Endodermal cell (in vitro differentiated cells): Measurements from ENCODE around the gene CSTB. TPM values are rescaled to one million over a fixed set of nuclear protein-coding genes. Genes with fewer than 3 reads are reported as not detected.

Experiments
- DNase-seq: peaks from one replicate; pipeline ENCODE4 v3.0.0-alpha.2; 2017
- H3K27ac ChIP-seq: 2 replicates; pipeline ENCODE4 v1.5.1; 2013; ENCODE audit warnings: mild to moderate bottlenecking, low read depth, low read length, moderate library complexity
- H3K27me3 ChIP-seq: 2 replicates; pipeline ENCODE4 v1.6.1; 2013; ENCODE audit warnings: mild to moderate bottlenecking, low read length, moderate library complexity; ENCODE audit not compliant: insufficient read depth, control insufficient read depth, poor library complexity, severe bottlenecking
- H3K36me3 ChIP-seq: 2 replicates; pipeline ENCODE4 v1.7.0; 2013; ENCODE audit warnings: mild to moderate bottlenecking, low read length, moderate library complexity; ENCODE audit not compliant: control insufficient read depth, insufficient read depth
- H3K4me1 ChIP-seq: one replicate; pipeline ENCODE4 v1.7.0; 2013; ENCODE audit warnings: low read length; ENCODE audit not compliant: control insufficient read depth, insufficient read depth
- H3K4me3 ChIP-seq: 2 replicates; pipeline ENCODE4 v1.5.1; 2013; ENCODE audit warnings: mild to moderate bottlenecking, low read length, moderate library complexity
- H3K9ac ChIP-seq: 2 replicates; pipeline ENCODE4 v1.6.1; 2013; ENCODE audit warnings: mild to moderate bottlenecking, low read length, moderate library complexity; ENCODE audit not compliant: poor library complexity, severe bottlenecking; ENCODE audit errors: extremely low read depth
- H3K9me3 ChIP-seq: 2 replicates; pipeline ENCODE4 v1.6.1; 2013; ENCODE audit warnings: mild to moderate bottlenecking, low read length, moderate library complexity; ENCODE audit not compliant: control insufficient read depth
- H3K27ac Mint-ChIP-seq: 2 replicates; pipeline ENCODE4 v1.8.0; 2020; ENCODE audit warnings: mixed read lengths
- H3K27me3 Mint-ChIP-seq: 2 replicates; pipeline ENCODE4 v1.8.0; 2021; ENCODE audit warnings: mild to moderate bottlenecking, mixed read lengths; ENCODE audit not compliant: insufficient read depth
- H3K36me3 Mint-ChIP-seq: 2 replicates; pipeline ENCODE4 v1.8.0; 2020; ENCODE audit warnings: low read depth, mixed read lengths
- H3K4me1 Mint-ChIP-seq: 2 replicates; pipeline ENCODE4 v1.8.0; 2020; ENCODE audit warnings: mixed read lengths
- H3K4me3 Mint-ChIP-seq: 2 replicates; pipeline ENCODE4 v1.8.0; 2020; ENCODE audit warnings: mild to moderate bottlenecking, moderate library complexity, mixed read lengths
- H3K9me3 Mint-ChIP-seq: 2 replicates; pipeline ENCODE4 v1.8.0; 2020; ENCODE audit warnings: mild to moderate bottlenecking, mixed read lengths
- WGBS, 2 experiments: methylation state at CpG; one replicate each; pipeline versions ENCODE4 v1.1.5 to v1.1.7; 2013; ENCODE audit warnings: missing lambda C conversion rate in 2 of 2, mixed read lengths in 1 of 2; ENCODE audit not compliant: insufficient coverage in 1 of 2, insufficient read length in 1 of 2; 5-methylcytosine and 5-hydroxymethylcytosine counted together
- total RNA-seq, 2 donors: library from RNA; stranded (reverse); fragmentation: NEBNext Ultra II Directional in 1 of 2; extraction: Animal tissue kit (Norgen Biotek cat#: 25700) in 1 of 2; gene quantifications; 2 replicates in 1 of 2; 3 replicates in 1 of 2; pipeline ENCODE4 v1.2.1, GENCODE V29; 2021
- TF ChIP-seq, protein P1 (sequence below): fragments of 200-600 bp; sonication (generic); conservative IDR thresholded peaks from 2 replicates; pipeline ENCODE4 v1.5.0; 2021; ENCODE audit warnings: antibody characterized with exemption, mild to moderate bottlenecking

CSTB gene
- total RNA-seq, 2 donors from 2014 or later: 50.0 to 54.5 TPM

DNA sequence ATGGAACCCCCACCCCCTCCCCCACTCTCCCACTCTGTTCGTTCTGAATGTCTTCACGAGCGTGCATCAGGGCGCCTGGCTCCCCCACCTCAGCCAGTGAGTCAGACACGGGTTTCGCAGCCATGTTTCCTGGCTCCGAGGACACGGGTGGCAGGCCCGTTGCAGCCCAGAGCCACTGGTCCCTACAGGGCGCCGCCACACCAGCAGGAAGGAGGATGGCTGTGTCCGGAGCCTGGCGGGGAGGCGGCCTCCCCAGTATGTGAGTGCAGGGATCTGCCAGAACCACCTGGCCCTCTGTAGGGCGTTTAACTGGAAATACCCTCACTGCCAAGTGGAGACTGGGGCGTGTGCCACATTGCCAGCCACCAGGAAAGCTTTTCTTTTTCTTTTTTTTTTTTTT is 18.5 kb downstream of the CSTB start:
- no peaks in the 10 kb centered on the region for H3K27me3 Mint-ChIP-seq
- Histone ChIP-seq H3K4me3 (no peak overlapping the region), H3K27me3 (no peaks in the 10 kb centered on the region), H3K9me3 (no peaks in the 10 kb centered on the region), H3K27ac (no peak overlapping the region), H3K4me1 (no peaks in the 10 kb centered on the region), H3K9ac (no peak overlapping the region), H3K36me3 (peaks cover 21% of the 10 kb centered on the region)
- 94 to 98% methylated on average over 9 to 16 of the region's 16 CpGs for WGBS, 2 experiments
- H3K36me3 Mint-ChIP-seq: peaks cover 44% of the 10 kb centered on the region
- H3K4me1 Mint-ChIP-seq: no peaks in the 10 kb centered on the region
- H3K27ac Mint-ChIP-seq: no peak overlapping the region
- no peaks in the 10 kb centered on the region for H3K9me3 Mint-ChIP-seq
- no peak for DNase-seq
- TF ChIP-seq, protein P1, sequence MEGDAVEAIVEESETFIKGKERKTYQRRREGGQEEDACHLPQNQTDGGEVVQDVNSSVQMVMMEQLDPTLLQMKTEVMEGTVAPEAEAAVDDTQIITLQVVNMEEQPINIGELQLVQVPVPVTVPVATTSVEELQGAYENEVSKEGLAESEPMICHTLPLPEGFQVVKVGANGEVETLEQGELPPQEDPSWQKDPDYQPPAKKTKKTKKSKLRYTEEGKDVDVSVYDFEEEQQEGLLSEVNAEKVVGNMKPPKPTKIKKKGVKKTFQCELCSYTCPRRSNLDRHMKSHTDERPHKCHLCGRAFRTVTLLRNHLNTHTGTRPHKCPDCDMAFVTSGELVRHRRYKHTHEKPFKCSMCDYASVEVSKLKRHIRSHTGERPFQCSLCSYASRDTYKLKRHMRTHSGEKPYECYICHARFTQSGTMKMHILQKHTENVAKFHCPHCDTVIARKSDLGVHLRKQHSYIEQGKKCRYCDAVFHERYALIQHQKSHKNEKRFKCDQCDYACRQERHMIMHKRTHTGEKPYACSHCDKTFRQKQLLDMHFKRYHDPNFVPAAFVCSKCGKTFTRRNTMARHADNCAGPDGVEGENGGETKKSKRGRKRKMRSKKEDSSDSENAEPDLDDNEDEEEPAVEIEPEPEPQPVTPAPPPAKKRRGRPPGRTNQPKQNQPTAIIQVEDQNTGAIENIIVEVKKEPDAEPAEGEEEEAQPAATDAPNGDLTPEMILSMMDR: no peak
- H3K4me3 Mint-ChIP-seq: no peak overlapping the region

DNA sequence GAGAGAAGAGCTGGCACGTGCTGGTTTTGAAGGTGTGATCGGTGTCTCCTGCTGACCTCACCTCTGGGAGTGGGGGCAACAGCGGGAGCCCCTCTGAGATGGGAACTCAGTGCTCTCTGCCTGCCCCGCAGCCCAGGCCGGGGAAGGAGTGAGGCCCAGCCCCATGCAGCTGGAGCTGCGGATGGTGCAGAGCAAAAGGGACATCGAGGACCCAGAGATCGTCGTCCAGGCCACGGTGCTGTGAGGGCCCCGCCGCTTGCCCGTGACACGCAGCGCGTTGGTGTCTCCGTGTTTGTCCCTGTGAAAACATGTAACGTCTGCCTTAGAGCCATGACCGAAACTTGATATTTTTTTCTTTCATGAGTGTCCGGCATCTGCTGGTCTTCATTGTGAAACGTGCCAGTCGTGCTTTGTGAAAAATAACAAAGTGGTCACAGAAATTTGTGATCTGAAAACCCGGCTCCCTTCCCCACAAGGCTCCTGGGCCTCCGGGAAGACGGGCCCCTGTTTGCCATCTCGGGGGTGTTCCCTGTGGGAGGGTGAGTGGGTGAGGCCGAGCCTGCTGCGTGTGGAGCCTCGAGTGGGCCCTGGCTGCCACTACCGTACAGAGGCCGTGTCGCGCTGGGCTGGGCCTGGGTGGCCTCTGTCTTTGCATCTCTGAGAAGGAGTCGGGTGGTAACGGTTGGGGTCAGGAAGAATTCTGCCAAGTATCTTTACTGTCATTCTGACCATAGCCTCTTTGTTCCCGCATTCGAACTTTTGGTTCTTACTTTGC is 20.1 kb downstream of the CSTB start:
- no peaks in the 10 kb centered on the region for H3K9me3 ChIP-seq
- H3K9me3 Mint-ChIP-seq: no peaks in the 10 kb centered on the region
- H3K27ac ChIP-seq: no peak overlapping the region
- H3K36me3 ChIP-seq: peaks cover 23% of the 10 kb centered on the region
- no peaks in the 10 kb centered on the region for H3K4me1 ChIP-seq
- TF ChIP-seq, protein P1: no peak
- no peaks in the 10 kb centered on the region for H3K27me3 ChIP-seq
- no peak overlapping the region for H3K9ac ChIP-seq
- no peaks in the 10 kb centered on the region for H3K4me1 Mint-ChIP-seq
- no peak for DNase-seq
- H3K27ac Mint-ChIP-seq: no peak overlapping the region
- H3K27me3 Mint-ChIP-seq: no peaks in the 10 kb centered on the region
- 95 to 96% methylated on average over 29 to 37 of the region's 37 CpGs for WGBS, 2 experiments
- H3K4me3 ChIP-seq: no peak overlapping the region
- no peak overlapping the region for H3K4me3 Mint-ChIP-seq
- peaks cover 50% of the 10 kb centered on the region for H3K36me3 Mint-ChIP-seq

DNA sequence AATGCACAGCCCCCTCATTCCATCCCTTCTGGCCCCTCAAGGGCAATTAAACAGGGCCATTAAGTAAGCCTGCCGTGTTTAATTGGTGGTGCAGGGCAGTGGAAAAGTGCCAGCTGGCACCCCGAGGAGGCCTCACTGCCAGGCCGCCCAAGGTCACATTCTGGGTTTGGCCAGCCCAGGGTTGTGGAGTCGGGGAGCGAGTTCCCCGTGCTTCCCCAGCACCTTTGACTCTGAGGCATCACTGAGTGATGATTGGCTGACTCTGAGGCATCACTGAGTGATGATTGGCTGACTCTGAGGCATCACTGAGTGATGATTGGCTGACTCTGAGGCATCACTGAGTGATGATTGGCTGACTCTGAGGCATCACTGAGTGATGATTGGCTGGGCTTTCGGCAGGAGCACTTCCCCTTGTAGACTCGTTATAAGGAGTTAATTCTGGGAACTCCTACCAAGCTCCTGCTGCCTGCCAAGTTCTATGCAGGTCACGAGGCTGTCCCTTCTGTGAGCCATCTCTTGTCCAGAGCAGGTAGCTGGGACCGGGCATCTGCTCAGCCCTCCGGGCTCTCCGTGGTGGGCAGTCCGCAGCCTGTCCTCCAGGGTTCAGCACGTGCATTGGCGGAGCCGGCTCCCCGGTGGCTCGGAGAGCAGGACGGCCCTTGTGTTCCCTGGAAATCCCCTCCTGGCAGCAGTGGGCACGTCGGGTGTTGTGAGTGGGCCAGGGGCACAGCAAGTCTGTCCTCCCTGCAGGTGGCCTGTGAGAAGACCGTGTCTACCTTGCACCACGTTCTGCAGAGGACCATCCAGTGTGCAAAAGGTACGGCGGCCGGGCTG is 20.9 kb downstream of the CSTB start:
- 93 to 97% methylated on average over 14 to 26 of the region's 26 CpGs for WGBS, 2 experiments
- H3K27me3 Mint-ChIP-seq: no peaks in the 10 kb centered on the region

More for the DNA sequence above, 20.9 kb downstream of the CSTB start:
- H3K4me1 ChIP-seq: no peaks in the 10 kb centered on the region
- H3K27ac ChIP-seq: no peak overlapping the region
- H3K27me3 ChIP-seq: no peaks in the 10 kb centered on the region
- H3K36me3 ChIP-seq: peaks cover 30% of the 10 kb centered on the region
- DNase-seq: no peak
- H3K4me3 ChIP-seq: no peak overlapping the region
- H3K4me3 Mint-ChIP-seq: no peak overlapping the region
- TF ChIP-seq, protein P1: no peak
- no peaks in the 10 kb centered on the region for H3K9me3 Mint-ChIP-seq
- H3K9me3 ChIP-seq: no peaks in the 10 kb centered on the region
- no peaks in the 10 kb centered on the region for H3K4me1 Mint-ChIP-seq
- H3K9ac ChIP-seq: no peak overlapping the region
- H3K27ac Mint-ChIP-seq: no peak overlapping the region
- H3K36me3 Mint-ChIP-seq: peaks cover 53% of the 10 kb centered on the region
